NCI-H1694 treated with DMSO at 0.1 percent for 48 hours (cell line): ENCODE measurements around the gene BPIFA2.
"Not testable (repeated sequence)": the region's sequence is repeated elsewhere in the genome, so short reads cannot be mapped to it uniquely, and the experiment has no call there.

Experiments
- DNase-seq: peaks from one replicate; lab custom pipeline; 2025; lab: John Stamatoyannopoulos, UW

Gene BPIFA2

GRCh38 chr20:33160681-33161080, 7.3 kb upstream of the BPIFA2 start:
- DNase-seq = no peak

GRCh38 chr20:33162313-33162712, 5.6 kb upstream of the BPIFA2 start:
- DNase-seq = no peak

GRCh38 chr20:33162753-33163152, 5.2 kb upstream of the BPIFA2 start:
- no peak for DNase-seq

- no peak for DNase-seq
Measured at GRCh38 chr20:33163856-33164762, 3.9 kb upstream of the BPIFA2 start.

GRCh38 chr20:33164763-33165095, 3.2 kb upstream of the BPIFA2 start:
- no peak for DNase-seq

GRCh38 chr20:33165416-33166055, 2.4 kb upstream of the BPIFA2 start:
- no peak for DNase-seq

- DNase-seq = no peak
Measured at GRCh38 chr20:33166533-33167113, 1.3 kb upstream of the BPIFA2 start.

- DNase-seq = no peak
Measured at GRCh38 chr20:33169176-33169794, 1.3 kb downstream of the BPIFA2 start.

GRCh38 chr20:33172781-33173180, 4.8 kb downstream of the BPIFA2 start:
- DNase-seq = no peak

- no peak for DNase-seq
Measured at GRCh38 chr20:33175123-33175522, 7.2 kb downstream of the BPIFA2 start.

- DNase-seq = no peak
Measured at GRCh38 chr20:33176101-33176500, 8.1 kb downstream of the BPIFA2 start.

GRCh38 chr20:33177866-33178265, 9.9 kb downstream of the BPIFA2 start:
- no peak for DNase-seq

GRCh38 chr20:33178726-33179125, 10.8 kb downstream of the BPIFA2 start:
- no peak for DNase-seq

- no peak for DNase-seq
Measured at GRCh38 chr20:33180169-33180568, 12.2 kb downstream of the BPIFA2 start.

GRCh38 chr20:33181482-33182093, 13.6 kb downstream of the BPIFA2 start:
- no peak for DNase-seq

GRCh38 chr20:33183312-33183711, 15.4 kb downstream of the BPIFA2 start:
- DNase-seq = no peak

- not testable (repeated sequence) for DNase-seq
Measured at GRCh38 chr20:33185031-33185590, 17.2 kb downstream of the BPIFA2 start.

GRCh38 chr20:33187491-33187890, 19.5 kb downstream of the BPIFA2 start:
- no peak for DNase-seq

GRCh38 chr20:33188421-33188820, 20.5 kb downstream of the BPIFA2 start:
- DNase-seq = no peak

- no peak for DNase-seq
Measured at GRCh38 chr20:33191484-33191883, 23.5 kb downstream of the BPIFA2 start.

- no peak for DNase-seq
Measured at GRCh38 chr20:33191955-33192354, 24.0 kb downstream of the BPIFA2 start.

GRCh38 chr20:33192912-33193501, 25.0 kb downstream of the BPIFA2 start:
- no peak for DNase-seq
